CD4-positive, alpha-beta T cell treated with Interferon gamma for 1 hour (primary cell): Measurements from ENCODE around the gene FRS2.
A peak's percentile ranks its signal among the peaks of the same experiment; 100 is the strongest.
"Not testable (repeated sequence)": the region's sequence is repeated elsewhere in the genome, so short reads cannot be mapped to it uniquely, and the experiment has no call there.

Source experiments
- DNase-seq: peaks from one replicate; pipeline ENCODE4 v3.0.0-alpha.2; 2020

The FRS2 gene, protein sequence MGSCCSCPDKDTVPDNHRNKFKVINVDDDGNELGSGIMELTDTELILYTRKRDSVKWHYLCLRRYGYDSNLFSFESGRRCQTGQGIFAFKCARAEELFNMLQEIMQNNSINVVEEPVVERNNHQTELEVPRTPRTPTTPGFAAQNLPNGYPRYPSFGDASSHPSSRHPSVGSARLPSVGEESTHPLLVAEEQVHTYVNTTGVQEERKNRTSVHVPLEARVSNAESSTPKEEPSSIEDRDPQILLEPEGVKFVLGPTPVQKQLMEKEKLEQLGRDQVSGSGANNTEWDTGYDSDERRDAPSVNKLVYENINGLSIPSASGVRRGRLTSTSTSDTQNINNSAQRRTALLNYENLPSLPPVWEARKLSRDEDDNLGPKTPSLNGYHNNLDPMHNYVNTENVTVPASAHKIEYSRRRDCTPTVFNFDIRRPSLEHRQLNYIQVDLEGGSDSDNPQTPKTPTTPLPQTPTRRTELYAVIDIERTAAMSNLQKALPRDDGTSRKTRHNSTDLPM

DNA sequence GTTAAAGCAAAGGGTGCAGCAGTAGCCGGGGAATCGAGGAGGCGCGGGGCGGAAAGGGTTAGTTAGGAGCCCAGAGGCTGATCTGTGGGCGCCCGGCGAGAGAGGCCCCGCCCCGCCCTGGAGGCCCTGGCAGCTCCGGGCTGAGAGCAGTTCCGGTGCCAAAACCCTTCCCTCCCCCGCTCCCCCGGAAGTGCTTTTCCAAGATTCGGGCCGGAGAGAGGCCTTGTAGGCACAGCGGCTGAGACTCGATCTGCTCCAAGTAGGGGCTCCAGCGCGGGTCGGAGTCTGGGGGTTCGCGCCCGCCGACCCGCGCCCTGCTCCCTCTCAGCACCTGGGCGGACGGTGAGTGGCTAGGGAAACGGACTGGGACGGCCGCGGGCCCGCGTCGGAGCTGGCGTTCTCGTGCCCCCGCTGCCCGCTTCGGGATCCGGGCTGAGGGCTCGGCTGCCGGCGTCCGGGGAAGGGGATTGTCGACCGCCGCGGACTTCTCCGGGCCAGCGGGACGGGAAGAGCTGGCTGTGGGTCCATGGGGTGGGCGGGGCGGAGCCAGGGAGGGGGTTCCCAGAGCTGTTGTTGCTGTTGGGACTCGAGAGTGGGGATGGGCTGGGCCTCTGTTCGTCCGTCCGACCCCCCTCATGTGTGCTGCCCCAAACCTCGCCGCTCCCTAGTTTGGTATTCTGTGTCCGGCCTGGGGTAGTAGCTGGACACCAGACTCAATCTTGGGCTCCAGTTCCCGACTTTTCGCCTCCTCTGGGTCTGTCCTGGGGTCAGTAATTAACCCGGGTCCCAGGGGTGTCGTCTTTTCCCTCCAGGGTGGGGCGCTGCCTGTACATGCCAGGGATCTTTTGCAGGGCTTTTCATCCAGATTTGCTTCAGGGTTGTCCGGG lies at the start of gene FRS2:
FRS2 (plus strand) TSS at position 200 of the 887 bp plus-strand sequence. CDS start 98,643 bp downstream, outside the sequence.
- peak; percentile 79 for DNase-seq

DNA sequence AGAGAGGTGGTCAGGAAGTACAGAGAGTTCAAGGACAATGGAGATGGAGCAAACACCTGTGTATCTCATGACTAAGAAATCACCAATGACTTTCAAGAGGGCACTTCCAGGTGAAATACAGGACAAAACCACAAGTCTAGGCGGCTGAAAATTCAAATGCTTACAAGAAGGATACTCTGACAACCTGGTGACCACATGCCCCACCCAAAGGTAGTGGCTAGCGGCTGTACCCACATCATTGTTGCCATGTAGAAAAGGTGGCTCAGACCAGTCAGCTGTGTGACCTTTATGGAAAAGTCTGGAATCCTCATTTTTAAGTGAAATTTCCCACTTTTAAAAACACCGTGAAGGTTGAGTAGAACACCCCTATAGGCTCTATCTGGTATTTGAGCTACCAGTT lies 48.6 kb upstream of the FRS2 start:
- DNase-seq = no peak

DNA sequence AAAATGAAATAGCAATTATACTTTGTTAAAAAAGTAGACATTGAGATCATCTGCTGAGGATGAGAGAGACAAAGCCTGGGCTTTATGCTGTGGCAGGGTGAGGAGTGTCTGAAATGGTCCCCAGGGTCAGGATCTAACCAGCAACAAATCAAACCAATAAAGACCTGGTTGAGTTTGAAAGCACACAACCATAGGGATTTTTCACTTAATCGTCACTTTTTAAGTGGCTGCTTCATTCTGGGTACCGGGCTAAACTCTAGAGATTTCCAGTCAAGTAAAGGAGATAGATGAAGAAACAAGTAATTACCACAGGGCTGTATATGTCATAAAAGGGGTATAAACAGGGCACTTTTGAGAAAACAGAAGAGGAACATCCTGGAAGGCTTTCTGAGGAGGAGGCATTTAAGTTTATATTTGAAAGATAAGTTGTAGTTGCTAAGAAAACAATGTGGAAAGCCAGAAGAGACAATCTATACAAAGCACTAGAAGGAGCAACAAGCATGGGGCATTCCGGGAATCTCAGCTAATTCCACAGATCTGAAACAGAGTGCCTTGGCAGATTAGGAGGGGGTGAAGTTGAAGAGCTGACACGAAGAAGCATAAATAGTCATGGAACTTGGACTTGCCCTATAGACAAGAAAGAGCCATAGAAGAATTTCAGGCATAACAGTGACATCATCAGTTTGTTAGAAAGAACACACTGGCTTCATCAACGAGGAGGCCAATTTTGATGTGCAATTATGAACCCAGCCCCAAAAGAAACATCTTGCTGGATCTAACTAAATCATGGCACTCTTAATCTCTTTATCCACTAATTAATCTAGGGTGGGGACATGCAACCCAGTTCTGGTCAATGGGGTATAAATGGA lies 46.9 kb upstream of the FRS2 start:
- DNase-seq = no peak

DNA sequence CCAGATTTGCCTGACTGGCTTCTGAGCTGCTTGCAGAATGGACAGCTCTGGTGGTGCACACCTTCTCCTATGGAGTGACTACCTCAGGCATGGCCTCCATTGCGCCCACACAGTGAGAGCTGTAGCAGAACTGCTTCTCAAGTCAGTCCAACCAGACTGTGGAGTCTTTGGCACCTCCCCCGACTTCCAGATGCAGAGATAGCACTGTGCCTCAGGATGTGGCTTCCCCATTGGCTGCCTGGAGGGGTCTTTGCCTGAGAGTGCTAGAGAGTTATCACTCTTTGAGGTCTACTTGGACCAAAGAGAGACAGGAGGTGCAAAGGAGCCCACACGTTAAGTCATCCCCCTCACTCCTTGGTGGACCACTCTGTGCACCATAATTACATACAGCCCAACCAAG lies 44.8 kb upstream of the FRS2 start:
- no peak for DNase-seq

DNA sequence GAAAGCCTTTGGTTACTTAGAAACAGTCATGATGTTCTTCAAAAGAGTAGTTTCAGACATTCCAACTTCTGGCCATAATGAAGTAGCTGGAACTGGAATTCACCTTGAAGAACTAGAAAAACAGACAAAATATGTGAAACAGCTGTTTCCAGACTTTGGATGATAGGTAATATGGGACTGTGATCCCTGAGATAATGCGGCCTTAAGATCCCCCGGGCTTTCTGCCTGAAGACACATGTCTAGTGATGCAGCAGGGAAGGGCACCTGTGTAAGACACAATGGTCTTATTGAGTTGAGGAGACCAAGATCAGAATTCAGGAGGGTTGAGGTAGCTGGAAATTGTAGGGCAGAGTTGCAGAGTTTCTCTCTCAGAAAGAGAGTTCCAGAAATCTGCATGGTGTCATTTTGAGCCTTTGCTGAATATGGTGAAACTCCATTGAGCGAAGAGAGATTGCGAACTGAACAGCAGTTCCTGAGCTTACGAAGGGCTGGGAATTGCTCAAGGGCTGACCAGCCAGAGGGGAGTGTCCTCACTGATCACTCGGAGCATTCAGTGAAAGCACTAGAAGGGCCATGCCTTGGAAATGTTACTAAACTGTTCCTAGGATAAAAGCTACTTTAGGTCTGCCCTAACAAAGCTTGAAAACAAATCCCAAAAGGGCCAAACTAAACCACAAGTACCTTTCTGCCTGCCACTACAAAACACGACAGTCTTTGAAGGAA lies 41.7 kb upstream of the FRS2 start:
- no peak for DNase-seq

DNA sequence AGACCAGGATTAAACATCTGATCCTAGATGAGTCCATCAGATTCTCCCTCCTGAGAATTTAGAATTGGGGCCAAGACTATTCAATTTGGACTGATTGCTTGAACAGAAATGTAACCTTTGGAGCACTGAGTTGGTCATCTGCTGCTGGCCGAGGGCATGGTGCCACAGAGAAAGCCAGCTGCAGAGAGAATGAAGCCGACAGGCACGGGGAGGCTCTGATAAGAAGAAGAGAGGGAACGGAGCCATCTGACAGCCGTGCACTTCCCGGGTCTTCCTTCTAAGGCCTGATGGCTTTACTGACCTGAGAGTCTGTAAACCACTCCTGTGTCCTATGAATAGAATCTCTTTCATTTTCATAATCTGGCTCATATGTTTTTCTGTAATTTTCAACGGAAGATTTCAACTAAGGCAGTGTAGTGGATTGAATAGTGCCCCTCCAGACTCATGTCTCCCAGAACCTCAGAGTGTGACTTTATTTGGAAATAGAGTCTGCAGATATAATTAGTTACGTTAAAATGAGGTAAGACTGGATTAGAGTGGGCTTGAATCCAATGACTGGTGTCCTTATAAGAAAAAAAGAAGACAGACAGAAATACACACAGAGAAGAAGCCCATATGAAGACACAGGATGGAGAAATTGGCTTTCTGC lies 39.1 kb upstream of the FRS2 start:
- DNase-seq = no peak

DNA sequence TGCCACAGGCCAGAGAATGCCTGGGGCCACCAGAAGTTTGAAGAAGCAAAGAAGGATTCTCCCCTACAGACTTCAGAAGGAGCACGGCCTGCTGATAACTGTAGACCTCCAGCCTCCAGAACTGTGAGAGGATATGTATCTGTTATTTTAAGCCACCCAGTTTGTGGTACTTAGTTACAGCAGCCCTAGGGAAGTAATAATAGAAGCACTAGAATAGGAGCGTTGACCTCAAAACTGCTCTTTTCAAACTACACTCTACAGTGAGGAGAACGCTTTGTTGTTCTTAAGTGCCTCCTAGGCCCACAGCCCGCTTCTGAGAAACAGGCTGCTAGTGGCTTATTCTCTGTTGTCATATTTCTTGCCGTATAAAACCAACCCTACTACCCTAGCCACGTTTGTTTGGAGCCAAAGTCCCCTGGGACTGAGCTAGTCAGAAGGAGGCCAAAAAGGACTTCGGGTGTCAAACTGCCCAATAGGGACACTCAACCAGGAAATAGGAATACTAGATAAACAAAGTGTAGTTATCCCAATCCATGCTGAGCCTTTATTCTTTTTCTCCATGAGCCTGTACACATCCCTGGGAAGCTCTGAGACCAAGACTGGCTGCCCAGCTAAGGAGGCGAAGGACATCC lies 38.5 kb upstream of the FRS2 start:
- DNase-seq = no peak

DNA sequence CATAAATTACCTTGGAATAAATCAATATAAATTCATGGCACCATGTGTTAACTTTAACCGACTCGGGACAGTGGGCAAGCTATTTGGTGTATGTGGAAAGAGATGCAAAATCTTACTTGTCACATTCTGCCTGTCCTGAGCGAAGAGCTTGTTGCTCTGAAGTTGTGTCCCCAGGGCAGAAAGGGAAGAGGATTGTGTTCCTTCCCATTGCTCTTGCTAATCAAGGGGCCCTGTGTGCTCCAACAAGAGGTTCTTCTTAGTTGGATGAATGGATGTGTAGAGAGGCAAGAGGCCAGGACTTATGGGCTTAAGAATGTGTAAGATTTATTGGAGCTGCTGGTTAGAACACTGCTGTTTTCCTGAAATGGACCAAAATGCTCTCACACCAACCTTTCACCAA lies 36.5 kb upstream of the FRS2 start:
- no peak for DNase-seq

DNA sequence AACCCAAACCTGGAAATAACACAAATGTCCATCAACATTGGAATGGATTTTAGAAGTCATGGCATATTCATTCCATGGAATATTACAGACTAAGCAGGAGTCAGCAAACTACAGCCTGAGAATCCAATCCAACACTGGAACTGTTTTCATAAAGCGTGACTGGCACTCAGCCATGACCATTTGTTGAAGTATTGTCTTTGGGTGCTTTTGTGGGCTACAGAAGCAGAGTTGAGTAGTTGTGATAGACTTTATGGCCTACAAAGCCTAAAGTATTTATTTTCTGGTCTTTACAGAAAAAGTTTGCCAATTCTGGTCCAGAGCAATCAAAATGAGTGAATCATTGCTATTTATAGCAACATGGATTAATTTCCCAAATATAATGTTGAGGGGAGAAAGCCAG lies 34.5 kb upstream of the FRS2 start:
- no peak for DNase-seq

DNA sequence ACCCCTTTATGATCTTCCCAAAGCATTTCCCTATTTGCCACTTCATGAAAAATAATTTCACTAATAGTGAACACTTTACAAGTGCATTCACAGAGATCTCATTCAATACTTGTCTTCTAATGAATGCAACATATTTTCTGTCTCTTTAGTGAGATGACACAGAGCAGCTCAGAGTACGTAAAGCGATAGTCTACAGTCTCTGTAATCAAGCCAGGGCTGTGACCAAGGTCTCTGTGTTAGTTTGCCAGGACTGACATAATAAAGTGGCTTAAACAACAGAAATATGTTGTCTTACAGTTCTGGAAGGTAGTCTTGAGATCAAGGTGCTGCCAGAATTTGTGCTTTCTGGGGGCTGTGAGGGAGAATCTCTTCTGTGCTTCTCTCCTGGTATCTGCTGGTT lies 33.1 kb upstream of the FRS2 start:
- DNase-seq = no peak

DNA sequence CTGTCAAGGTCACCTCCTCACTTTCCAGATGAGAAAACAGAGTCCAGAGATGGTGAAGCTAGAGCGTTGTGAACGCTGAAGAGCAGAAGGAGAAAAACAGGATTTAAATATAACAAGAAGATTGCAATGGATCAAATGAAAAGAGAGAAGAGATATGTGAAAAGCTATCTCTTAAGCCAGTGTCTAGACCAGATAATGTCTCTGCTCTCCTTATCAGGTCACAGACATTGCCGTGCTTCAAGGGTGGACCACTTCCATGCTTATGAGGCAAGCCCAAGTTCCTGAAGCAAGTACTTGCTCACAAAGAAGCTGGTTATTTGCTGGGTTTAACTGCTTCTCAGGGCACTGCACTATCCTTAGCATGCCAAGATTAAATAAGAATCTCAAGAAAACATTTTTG lies 31.6 kb upstream of the FRS2 start:
- no peak for DNase-seq

DNA sequence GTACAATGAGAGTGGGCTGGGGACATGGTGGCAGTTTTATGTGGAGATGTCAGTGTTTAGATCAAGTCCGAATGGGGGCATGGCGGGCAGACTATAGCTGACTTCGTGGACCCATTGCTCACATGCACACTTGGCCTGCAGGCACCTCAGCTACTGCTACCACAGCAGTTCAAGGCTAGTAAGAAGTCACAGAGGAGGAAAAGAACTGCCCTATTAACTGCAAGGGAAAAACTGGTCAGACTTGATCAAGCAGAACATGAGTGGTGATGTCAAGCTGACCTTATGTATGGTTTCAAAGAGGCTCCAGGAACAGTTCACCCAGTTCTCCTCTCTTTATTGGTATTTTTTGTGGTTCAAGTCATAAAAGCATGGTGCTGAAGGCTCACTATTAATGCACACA lies 30.2 kb upstream of the FRS2 start:
- no peak for DNase-seq

DNA sequence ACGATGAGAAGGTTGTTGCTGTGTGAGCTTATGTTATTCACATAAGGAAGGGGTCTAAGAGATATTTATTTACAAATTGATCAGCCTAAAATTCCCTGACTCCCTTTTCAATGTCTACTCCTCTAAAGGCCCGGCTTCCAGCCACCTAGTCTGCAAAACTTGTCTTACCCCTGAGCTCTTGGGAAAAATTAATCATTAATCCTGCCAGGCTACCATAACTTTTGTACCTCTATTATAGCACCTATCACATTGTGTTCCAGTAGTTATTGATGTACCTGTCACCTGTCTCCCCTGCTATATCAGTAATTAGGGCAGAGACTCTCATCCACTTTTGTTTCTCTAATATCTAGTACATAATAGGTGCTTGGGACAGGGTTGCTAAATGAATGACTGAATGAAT lies 29.3 kb upstream of the FRS2 start:
- no peak for DNase-seq

DNA sequence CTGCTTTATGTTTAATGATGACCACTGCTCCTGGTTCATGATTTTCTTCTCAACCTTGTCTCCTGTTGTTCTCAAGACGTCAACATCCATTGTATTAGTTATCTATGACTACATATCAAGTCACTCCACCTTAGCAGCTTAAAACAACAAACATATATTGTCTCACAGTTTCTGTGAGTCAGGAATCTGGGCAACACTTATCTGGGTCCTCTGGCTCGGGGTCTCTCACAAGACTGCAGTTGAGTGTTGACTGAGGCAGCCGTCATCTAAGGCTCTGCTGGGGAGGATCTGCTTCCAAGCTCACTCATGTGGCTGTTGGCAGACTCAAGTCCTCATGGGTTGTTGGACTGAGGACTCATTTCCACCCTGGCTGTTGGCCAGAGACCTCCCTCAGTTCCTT lies 27.3 kb upstream of the FRS2 start:
- DNase-seq = no peak

DNA sequence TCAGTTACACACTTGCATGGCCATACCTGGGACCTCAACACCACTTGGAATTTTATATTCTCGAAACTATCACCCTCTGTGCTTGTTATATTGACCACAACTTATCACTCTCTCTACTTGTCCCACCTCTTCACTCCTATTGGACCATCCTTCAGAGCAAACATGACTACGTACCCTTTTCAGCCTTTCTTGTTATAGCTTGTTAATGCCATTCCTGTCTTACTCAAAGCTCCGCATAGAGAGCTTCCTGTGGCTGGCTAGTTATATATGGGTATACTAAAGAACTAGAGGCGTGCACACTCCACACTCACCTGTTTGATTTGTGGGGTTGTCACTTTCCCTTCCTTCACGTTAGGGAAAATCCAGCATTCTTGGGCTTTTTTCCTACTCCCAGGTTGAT lies 26.3 kb upstream of the FRS2 start:
- DNase-seq = no peak

DNA sequence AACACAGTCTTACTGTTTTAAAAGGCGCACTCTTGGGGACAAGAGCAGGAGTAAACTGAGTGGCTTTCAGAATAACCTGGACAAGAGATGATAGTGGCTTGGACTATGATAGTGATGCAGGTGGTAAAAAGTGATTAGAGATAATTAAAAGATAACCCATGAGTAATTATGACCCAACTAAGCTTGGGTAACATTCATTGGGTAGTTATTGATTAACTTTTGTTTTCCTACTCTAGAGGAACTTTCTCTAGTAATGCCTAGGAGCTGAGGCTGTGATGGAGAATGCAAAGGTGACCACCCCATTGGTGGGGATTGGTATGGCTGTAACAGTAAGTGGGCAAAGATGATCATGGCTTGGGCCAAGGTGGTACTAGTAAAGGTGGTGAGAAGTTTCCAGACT lies 22.3 kb upstream of the FRS2 start:
- no peak for DNase-seq

DNA sequence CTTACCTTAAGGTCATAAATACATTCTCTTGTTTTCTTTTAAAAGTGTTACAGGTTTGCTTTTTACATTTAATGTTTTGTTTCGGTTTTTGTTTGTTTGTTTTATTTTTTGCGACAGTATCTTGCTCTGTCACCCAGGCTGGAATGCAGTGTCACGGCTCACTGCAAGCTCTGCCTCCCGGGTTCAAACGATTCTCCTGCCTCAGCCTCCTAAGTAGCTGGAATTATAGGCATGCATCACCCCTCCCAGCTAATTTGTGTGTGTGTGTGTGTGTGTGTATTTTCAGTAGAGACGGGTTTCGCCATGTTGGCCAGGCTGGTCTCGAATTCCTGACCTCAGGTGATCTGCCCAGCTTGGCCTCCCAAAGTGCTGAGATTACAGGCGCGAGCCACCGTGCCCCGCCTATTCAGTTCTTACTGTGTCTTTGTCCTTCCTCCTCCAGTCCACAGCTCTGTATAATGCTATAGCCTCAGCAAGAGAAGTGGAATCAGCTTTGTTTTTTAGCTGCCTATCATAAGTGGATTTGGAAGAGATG lies 17.5 kb upstream of the FRS2 start:
- DNase-seq = not testable (repeated sequence)

DNA sequence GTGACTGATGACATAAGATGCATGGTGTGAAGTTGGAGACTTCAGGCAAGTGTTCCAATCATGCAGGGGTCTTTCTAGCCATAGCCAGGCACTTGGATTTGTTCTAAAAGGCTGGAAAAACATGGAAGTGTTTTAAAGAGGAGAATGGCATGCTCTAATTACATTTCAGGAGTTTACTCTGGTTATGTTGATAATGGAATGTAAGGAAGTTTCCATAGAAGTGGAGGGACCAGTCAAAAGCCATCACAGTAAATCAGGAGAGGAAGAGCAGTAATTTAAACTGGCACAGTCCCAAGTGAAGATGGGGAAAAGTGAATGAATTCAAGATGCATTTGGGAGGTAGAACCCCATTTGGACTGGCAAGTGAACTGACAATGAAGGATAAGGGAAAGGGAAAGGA lies 13.9 kb upstream of the FRS2 start:
- no peak for DNase-seq

DNA sequence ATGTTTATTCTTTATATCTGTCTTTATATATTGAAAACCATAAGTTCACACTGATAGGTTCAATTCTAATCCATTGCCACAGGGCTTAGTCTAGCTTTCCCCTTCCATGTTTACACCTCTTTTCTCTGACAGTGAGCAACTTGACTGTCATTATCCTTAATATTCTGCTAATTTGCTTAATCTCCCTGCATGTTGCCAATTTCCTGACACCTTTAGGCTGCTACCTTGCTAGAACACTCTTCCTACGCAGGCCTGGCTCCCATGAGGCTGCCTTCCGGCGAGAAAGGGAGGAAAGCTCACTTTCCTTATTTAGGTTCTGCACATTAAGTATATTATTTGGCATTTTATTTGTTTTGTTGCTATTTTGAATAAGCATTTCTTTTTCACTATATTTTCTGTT lies 12.8 kb upstream of the FRS2 start:
- DNase-seq = no peak

DNA sequence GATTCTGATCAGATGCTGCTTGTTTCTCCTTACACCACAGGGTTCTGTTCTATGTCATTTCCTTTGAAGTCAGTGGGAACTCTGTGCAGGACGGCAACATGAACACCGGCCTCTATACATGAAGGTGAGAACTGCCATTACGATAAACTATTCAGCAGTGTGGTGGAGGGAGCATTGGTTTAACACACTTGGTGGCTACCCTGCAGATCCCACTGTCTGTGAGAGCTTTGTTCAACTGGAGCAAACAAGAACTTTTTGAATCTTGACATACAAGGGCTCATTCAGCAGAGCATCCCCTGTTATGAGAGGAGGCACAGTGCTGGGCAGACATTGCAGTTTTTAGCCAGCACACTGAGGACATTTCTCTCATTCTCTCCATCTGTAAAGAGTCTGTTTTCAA lies 10.7 kb upstream of the FRS2 start:
- no peak for DNase-seq

DNA sequence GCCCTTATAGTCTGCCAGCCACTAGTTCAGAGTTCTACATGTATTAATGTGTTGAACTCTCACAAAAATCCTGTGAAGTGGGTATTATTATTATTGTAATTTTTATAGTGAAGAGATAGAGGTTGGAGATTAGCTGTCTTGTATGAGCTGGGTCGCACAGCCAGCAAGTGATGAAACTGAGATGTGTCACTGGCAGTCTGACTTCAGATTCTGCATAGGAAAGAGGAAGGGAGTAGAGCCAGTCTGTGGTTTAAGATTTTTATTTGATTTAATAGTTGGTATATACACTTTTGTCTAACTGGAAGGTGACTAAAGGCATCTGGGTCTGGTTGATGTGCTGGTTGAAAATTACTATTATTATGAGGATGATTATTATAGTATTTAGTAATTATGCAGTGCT lies 5.8 kb upstream of the FRS2 start:
- DNase-seq = peak; percentile 2
